ENCODE data around the gene GPSM1.

Gene GPSM1

GRCh38 chr9:136355616-136356557 lies 28.5 kb downstream of the GPSM1 start:
- Histone ChIP-seq H3K9ac (ENCODE audit: low read depth, low read length) (no peak overlapping the region), H3K4me1 (ENCODE audit: insufficient read depth, low read length) (no peaks in the 10 kb centered on the region), H3K9me3 (ENCODE audit: insufficient read depth, low read length, severe bottlenecking) (no peaks in the 10 kb centered on the region), H3K27me3 (ENCODE audit: insufficient read depth, low read length, poor library complexity) (no peaks in the 10 kb centered on the region), H3K79me2 (ENCODE audit: insufficient read depth, low read length) (no peaks in the 10 kb centered on the region), H4K20me1 (ENCODE audit: insufficient read depth, low read length) (no peaks in the 10 kb centered on the region; the same call in 1 of the 2 replicates), H3K27ac (ENCODE audit: low read length) (no peak overlapping the region), H3K4me3 (ENCODE audit: low read depth in 1 of 2, low read length in 2 of 2) (no peak overlapping the region), H3K36me3 (ENCODE audit: insufficient read depth, low read length) (no peaks in the 10 kb centered on the region), H2AFZ (ENCODE audit: low read depth, low read length) (no peak overlapping the region), H3K4me2 (ENCODE audit: insufficient read depth, low read length) (no peak overlapping the region)
- DNase-seq (no peak), ATAC-seq (ENCODE audit: insufficient read depth, low read depth) (no peak)
- TF ChIP-seq CTCF (IDR thresholded peaks at IDR 0.05; ENCODE audit: borderline replicate concordance, extremely low read depth, low read length, poor library complexity, severe bottlenecking) (no peak), EZH2 (IDR thresholded peaks at IDR 0.05; ENCODE audit: borderline replicate concordance, low read depth, low read length, severe bottlenecking) (no peak)

- no peaks in the 10 kb centered on the region for H3K36me3 ChIP-seq (ENCODE audit: insufficient read depth, low read length)
- H3K4me1 ChIP-seq (ENCODE audit: insufficient read depth, low read length), result no peaks in the 10 kb centered on the region
- no peak overlapping the region for H2AFZ ChIP-seq (ENCODE audit: low read depth, low read length)
- H3K27ac ChIP-seq (ENCODE audit: low read length), result no peak overlapping the region
- H3K27me3 ChIP-seq (ENCODE audit: insufficient read depth, low read length, poor library complexity), result no peaks in the 10 kb centered on the region
- H4K20me1 ChIP-seq (ENCODE audit: insufficient read depth, low read length), result peaks cover 2% of the 10 kb centered on the region; the same call in 1 of the 2 replicates
- ATAC-seq (ENCODE audit: insufficient read depth, low read depth) (no peak), DNase-seq (no peak)
- H3K79me2 ChIP-seq (ENCODE audit: insufficient read depth, low read length), result no peaks in the 10 kb centered on the region
- TF ChIP-seq EZH2 (IDR thresholded peaks at IDR 0.05; ENCODE audit: borderline replicate concordance, low read depth, low read length, severe bottlenecking) (no peak), CTCF (IDR thresholded peaks at IDR 0.05; ENCODE audit: borderline replicate concordance, extremely low read depth, low read length, poor library complexity, severe bottlenecking) (no peak)
- H3K4me2 ChIP-seq (ENCODE audit: insufficient read depth, low read length), result no peak overlapping the region
- no peak overlapping the region for H3K4me3 ChIP-seq (ENCODE audit: low read depth in 1 of 2, low read length in 2 of 2)
- H3K9me3 ChIP-seq (ENCODE audit: insufficient read depth, low read length, severe bottlenecking), result no peaks in the 10 kb centered on the region
- H3K9ac ChIP-seq (ENCODE audit: low read depth, low read length), result no peak overlapping the region
Observed at GRCh38 chr9:136357202-136357725, 29.9 kb downstream of the GPSM1 start.

- Histone ChIP-seq H3K4me2 (ENCODE audit: insufficient read depth, low read length) (no peak overlapping the region), H3K4me1 (ENCODE audit: insufficient read depth, low read length) (peaks cover 5% of the 10 kb centered on the region), H4K20me1 (ENCODE audit: insufficient read depth, low read length) (peaks cover 9% of the 10 kb centered on the region), H3K36me3 (ENCODE audit: insufficient read depth, low read length) (no peaks in the 10 kb centered on the region), H3K27me3 (ENCODE audit: insufficient read depth, low read length, poor library complexity) (no peaks in the 10 kb centered on the region), H3K9ac (ENCODE audit: low read depth, low read length) (no peak overlapping the region), H3K79me2 (ENCODE audit: insufficient read depth, low read length) (peaks cover 3% of the 10 kb centered on the region; the same call in 1 of the 2 replicates), H3K27ac (ENCODE audit: low read length) (no peak overlapping the region), H3K4me3 (ENCODE audit: low read depth in 1 of 2, low read length in 2 of 2) (no peak overlapping the region), H2AFZ (ENCODE audit: low read depth, low read length) (no peak overlapping the region), H3K9me3 (ENCODE audit: insufficient read depth, low read length, severe bottlenecking) (no peaks in the 10 kb centered on the region)
- DNase-seq (no peak), ATAC-seq (ENCODE audit: insufficient read depth, low read depth) (no peak)
- TF ChIP-seq CTCF (IDR thresholded peaks at IDR 0.05; ENCODE audit: borderline replicate concordance, extremely low read depth, low read length, poor library complexity, severe bottlenecking) (no peak), EZH2 (IDR thresholded peaks at IDR 0.05; ENCODE audit: borderline replicate concordance, low read depth, low read length, severe bottlenecking) (no peak)
Observed at GRCh38 chr9:136358016-136358415, 30.7 kb downstream of the GPSM1 start.

Data from DND-41 (cell line).